HCT116 (cell line): ENCODE measurements around the gene RSRC1. TPM values are rescaled to one million over a fixed set of nuclear protein-coding genes. Genes with fewer than 3 reads are reported as not detected.

ENCODE experiments used
- ATAC-seq: fragments of 200-7000 bp; cut with Tn5 transposase; 2 replicates; pipeline ENCODE4 v1.9.1; 2020; ENCODE audit warnings: mild to moderate bottlenecking, moderate library complexity
- BruUV-seq: library from RNA; stranded (reverse); fragments of 400-500 nt; replicated peaks from 2 replicates; lab custom pipeline; 2021; lab: Mats Ljungman, UMichigan
- CTCF ChIA-PET: fragments of 300-600 bp; sonication (Branson Sonifier 250); formaldehyde crosslinking; loops from one replicate; lab custom pipeline; 2021; ENCODE audit warnings: antibody characterized with exemption; lab: Charles Lee
- POLR2A ChIA-PET: fragments of 300-600, 350-600 bp; sonication (Branson Sonifier 250); formaldehyde crosslinking; loops from one replicate; lab custom pipeline; 2021; ENCODE audit warnings: antibody characterized with exemption; lab: Charles Lee
- RAD21 ChIA-PET, 2 experiments: fragments of 300-600 bp; sonication (Branson Sonifier 250); formaldehyde crosslinking; loops; one replicate each; lab custom pipeline; 2023; ENCODE audit warnings: low total read pairs in 2 of 2; ENCODE audit not compliant: uncharacterized antibody in 2 of 2, unreplicated experiment in 2 of 2, low non-redundant PET in 1 of 2; lab: Charles Lee
- DNase-seq: peaks from one replicate; pipeline ENCODE4 v3.0.0-alpha.2; 2010; ENCODE audit warnings: low read depth, low spot score
- H2AFZ ChIP-seq: fragments of 200-600 bp; shearing (Covaris generic), sonication (generic); 2 replicates; pipeline ENCODE4 v1.6.1; 2017; ENCODE audit warnings: low read depth, mixed run types, mixed read lengths, antibody characterized with exemption, low read length; ENCODE audit not compliant: poor library complexity, severe bottlenecking
- H3K27ac ChIP-seq: 2 replicates; pipeline ENCODE4 v1.5.1; 2012; ENCODE audit warnings: low read depth, low read length
- H3K27me3 ChIP-seq: fragments of 200-600 bp; sonication (generic); 2 replicates; pipeline ENCODE4 v1.6.1; 2016; ENCODE audit warnings: mixed run types, low read length, mixed read lengths; ENCODE audit not compliant: insufficient read depth
- H3K36me3 ChIP-seq, 2 experiments: fragments of 200-500 bp in 1 of 2; fragments of 200-600 bp in 1 of 2; sonication (Bioruptor generic) in 1 of 2; sonication (generic) in 1 of 2; 2 replicates each; pipeline versions ENCODE4 v1.5.1 to v1.6.1; 2014 to 2016; ENCODE audit warnings: low read length in 2 of 2, inconsistent platforms in 1 of 2, mixed read lengths in 1 of 2, mixed run types in 1 of 2; ENCODE audit not compliant: insufficient read depth in 2 of 2, control insufficient read depth in 1 of 2
- H3K4me1 ChIP-seq, 2 experiments: fragments of 200-600 bp in 1 of 2; sonication (generic) in 1 of 2; 2 replicates each; pipeline versions ENCODE4 v1.5.1 to v1.6.1; 2012 to 2017; ENCODE audit warnings: low read length in 2 of 2, inconsistent platforms in 1 of 2, mild to moderate bottlenecking in 1 of 2, mixed read lengths in 1 of 2, mixed run types in 1 of 2, moderate library complexity in 1 of 2; ENCODE audit not compliant: insufficient read depth in 2 of 2, control insufficient read depth in 1 of 2
- H3K4me2 ChIP-seq: fragments of 200-600 bp; sonication (generic); 2 replicates; pipeline ENCODE4 v1.6.1; 2017; ENCODE audit warnings: mixed run types, low read length, mixed read lengths
- H3K4me3 ChIP-seq, 2 experiments: fragments of 200-600 bp in 1 of 2; sonication (generic) in 1 of 2; replicated peaks in 1 of 2; 2 replicates each; pipeline ENCODE4 v1.5.1; 2011 to 2016; ENCODE audit warnings: low read length in 2 of 2, control low read depth in 1 of 2, low read depth in 1 of 2, mild to moderate bottlenecking in 1 of 2, mixed read lengths in 1 of 2, mixed run types in 1 of 2
- H3K79me2 ChIP-seq: fragments of 200-600 bp; sonication (generic); 2 replicates; pipeline ENCODE4 v1.6.1; 2017; ENCODE audit warnings: mild to moderate bottlenecking, mixed run types, low read length, moderate library complexity, mixed read lengths; ENCODE audit not compliant: insufficient read depth
- H3K9ac ChIP-seq: fragments of 200-600 bp; sonication (generic); 2 replicates; pipeline ENCODE4 v1.6.1; 2016; ENCODE audit warnings: low read length, mixed read lengths
- H3K9me2 ChIP-seq: fragments of 200-600 bp; sonication (generic), shearing (Covaris generic); 2 replicates; pipeline ENCODE4 v1.6.1; 2017; ENCODE audit warnings: mixed run types, mild to moderate bottlenecking, moderate library complexity; ENCODE audit not compliant: insufficient read depth
- H3K9me3 ChIP-seq, 2 experiments: fragments of 200-500 bp in 1 of 2; fragments of 200-600 bp in 1 of 2; sonication (Bioruptor generic) in 1 of 2; sonication (generic) in 1 of 2; 2 replicates each; pipeline ENCODE4 v1.6.1; 2014 to 2017; ENCODE audit warnings: low read length in 2 of 2, mixed read lengths in 2 of 2, inconsistent platforms in 1 of 2, low read depth in 1 of 2, mild to moderate bottlenecking in 1 of 2, mixed run types in 1 of 2, moderate library complexity in 1 of 2; ENCODE audit not compliant: control insufficient read depth in 1 of 2, insufficient read depth in 1 of 2
- H4K20me1 ChIP-seq: fragments of 200-600 bp; sonication (generic), shearing (Covaris generic); 2 replicates; pipeline ENCODE4 v1.6.1; 2017; ENCODE audit warnings: mixed run types, mild to moderate bottlenecking, moderate library complexity; ENCODE audit not compliant: insufficient read depth
- CBX3 ChIP-seq: IDR thresholded peaks from 2 replicates; pipeline ENCODE4 v1.6.1; 2012; ENCODE audit warnings: low read depth
- CEBPB ChIP-seq: IDR thresholded peaks from 2 replicates; pipeline ENCODE4 v1.6.1; 2012; ENCODE audit warnings: low read depth
- ELF1 ChIP-seq: IDR thresholded peaks from 2 replicates; pipeline ENCODE4 v1.6.1; 2012; ENCODE audit warnings: low read depth, borderline replicate concordance
- EZH2phosphoT487 ChIP-seq: fragments of 200-600 bp; IDR thresholded peaks from 2 replicates; pipeline ENCODE4 v1.6.1; 2018; ENCODE audit warnings: antibody characterized with exemption, borderline replicate concordance
- FOSL1 ChIP-seq: IDR thresholded peaks from 2 replicates; pipeline ENCODE4 v1.6.1; 2012; ENCODE audit warnings: low read depth
- JUND ChIP-seq: IDR thresholded peaks from 2 replicates; pipeline ENCODE4 v1.6.1; 2012
- POLR2A ChIP-seq: IDR thresholded peaks from 2 replicates; pipeline ENCODE4 v1.7.0; 2011; ENCODE audit warnings: borderline replicate concordance; ENCODE audit not compliant: insufficient read depth, insufficient read length; ENCODE audit errors: extremely low read depth
- RAD21 ChIP-seq: IDR thresholded peaks from 2 replicates; pipeline ENCODE4 v1.6.1; 2012; ENCODE audit warnings: low read depth, mild to moderate bottlenecking
- SRF ChIP-seq: IDR thresholded peaks from 2 replicates; pipeline ENCODE4 v1.6.1; 2012; ENCODE audit warnings: low read depth
- TCF7L2 ChIP-seq: IDR thresholded peaks from 2 replicates; pipeline ENCODE4 v1.7.0; 2011; ENCODE audit warnings: borderline replicate concordance, inconsistent platforms; ENCODE audit not compliant: insufficient read depth, insufficient read length; ENCODE audit errors: extremely low read depth
- YY1 ChIP-seq: IDR thresholded peaks from 2 replicates; pipeline ENCODE4 v1.6.1; 2011; ENCODE audit warnings: low read length, low read depth, moderate library complexity, mild to moderate bottlenecking; ENCODE audit not compliant: insufficient replicate concordance; ENCODE audit errors: extremely low read depth
- ZNF274 ChIP-seq: fragments of 200-500 bp; sonication (Bioruptor generic); IDR thresholded peaks from 2 replicates; pipeline ENCODE4 v1.6.1; 2014; ENCODE audit warnings: mild to moderate bottlenecking, low read depth, low read length, inconsistent platforms
- intact Hi-C: fragments of 100-400 bp; cut with micrococcal nuclease; formaldehyde crosslinking; loops from 2 replicates; pipeline ENCODE4 v1.10.0; 2022
- total RNA-seq: library from RNA; stranded (reverse); gene quantifications from one replicate; pipeline ENCODE4 v1.2.1, GENCODE V29; 2021; ENCODE audit not compliant: unreplicated experiment
- TF ChIP-seq, protein P1 (sequence below): IDR thresholded peaks from 2 replicates; pipeline ENCODE4 v1.6.1; 2012
- TF ChIP-seq, protein P2 (sequence below): IDR thresholded peaks from 2 replicates; pipeline ENCODE4 v1.6.1; 2012
- TF ChIP-seq, protein P3 (sequence below), 3 experiments: fragments of 200-600 bp in 1 of 3; sonication (generic) in 1 of 3; IDR thresholded peaks in 2 of 3; conservative IDR thresholded peaks in 1 of 3; 2 replicates each; pipeline ENCODE4 v1.5.1; 2012 to 2017; ENCODE audit warnings: low read depth in 2 of 3, low read length in 2 of 3, antibody characterized with exemption in 1 of 3, borderline replicate concordance in 1 of 3, control low read depth in 1 of 3, mild to moderate bottlenecking in 1 of 3, mixed read lengths in 1 of 3, mixed run types in 1 of 3, moderate library complexity in 1 of 3; ENCODE audit not compliant: insufficient read depth in 1 of 3

RSRC1 gene
- total RNA-seq, 1 experiment from 2014 or later, result 37.1 TPM

DNA sequence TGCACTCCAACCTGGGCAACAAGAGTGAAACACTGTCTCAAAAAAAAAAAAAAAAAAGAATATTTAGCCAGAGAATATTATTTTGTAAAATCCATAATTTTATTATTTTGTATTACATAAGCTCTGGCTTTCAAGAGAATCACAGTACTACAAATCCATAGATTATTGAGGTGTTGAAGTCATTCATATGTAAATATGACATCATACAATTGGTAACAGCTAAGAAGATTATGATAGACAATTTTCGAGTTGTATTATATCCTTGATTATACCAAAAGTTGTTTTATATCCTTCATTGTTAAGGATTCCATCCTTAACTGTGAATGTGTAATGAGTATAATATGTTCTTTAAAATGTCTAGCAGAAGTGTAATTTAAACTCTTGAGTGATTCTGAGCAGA, 464.8 kb downstream of the RSRC1 start:
- Histone ChIP-seq H3K9me2 (no peaks in the 10 kb centered on the region), H3K4me2 (no peak overlapping the region), H3K79me2 (peaks cover 5% of the 10 kb centered on the region), H3K27me3 (no peaks in the 10 kb centered on the region), H3K4me3 (no peak overlapping the region), H4K20me1 (no peaks in the 10 kb centered on the region), H3K9me3 (no peaks in the 10 kb centered on the region), H3K27ac (no peak overlapping the region), H3K4me1 (peaks cover 0 to 24% of the 10 kb centered on the region in 2 experiments; a peak in 2 of 4 replicates), H3K36me3 (no peaks in the 10 kb centered on the region), H3K9ac (no peak overlapping the region), H2AFZ (no peak overlapping the region)
- ChIA-PET CTCF (no interaction called here), POLR2A (no interaction called here), RAD21 (no interaction called here)
- TF ChIP-seq, protein P1, sequence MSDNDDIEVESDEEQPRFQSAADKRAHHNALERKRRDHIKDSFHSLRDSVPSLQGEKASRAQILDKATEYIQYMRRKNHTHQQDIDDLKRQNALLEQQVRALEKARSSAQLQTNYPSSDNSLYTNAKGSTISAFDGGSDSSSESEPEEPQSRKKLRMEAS, result no peak
- TF ChIP-seq, protein P2, sequence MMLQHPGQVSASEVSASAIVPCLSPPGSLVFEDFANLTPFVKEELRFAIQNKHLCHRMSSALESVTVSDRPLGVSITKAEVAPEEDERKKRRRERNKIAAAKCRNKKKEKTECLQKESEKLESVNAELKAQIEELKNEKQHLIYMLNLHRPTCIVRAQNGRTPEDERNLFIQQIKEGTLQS, result no peak
- no peak for TF ChIP-seq RAD21
- TF ChIP-seq CEBPB, result no peak
- no peak for TF ChIP-seq JUND
- TF ChIP-seq, protein P3, sequence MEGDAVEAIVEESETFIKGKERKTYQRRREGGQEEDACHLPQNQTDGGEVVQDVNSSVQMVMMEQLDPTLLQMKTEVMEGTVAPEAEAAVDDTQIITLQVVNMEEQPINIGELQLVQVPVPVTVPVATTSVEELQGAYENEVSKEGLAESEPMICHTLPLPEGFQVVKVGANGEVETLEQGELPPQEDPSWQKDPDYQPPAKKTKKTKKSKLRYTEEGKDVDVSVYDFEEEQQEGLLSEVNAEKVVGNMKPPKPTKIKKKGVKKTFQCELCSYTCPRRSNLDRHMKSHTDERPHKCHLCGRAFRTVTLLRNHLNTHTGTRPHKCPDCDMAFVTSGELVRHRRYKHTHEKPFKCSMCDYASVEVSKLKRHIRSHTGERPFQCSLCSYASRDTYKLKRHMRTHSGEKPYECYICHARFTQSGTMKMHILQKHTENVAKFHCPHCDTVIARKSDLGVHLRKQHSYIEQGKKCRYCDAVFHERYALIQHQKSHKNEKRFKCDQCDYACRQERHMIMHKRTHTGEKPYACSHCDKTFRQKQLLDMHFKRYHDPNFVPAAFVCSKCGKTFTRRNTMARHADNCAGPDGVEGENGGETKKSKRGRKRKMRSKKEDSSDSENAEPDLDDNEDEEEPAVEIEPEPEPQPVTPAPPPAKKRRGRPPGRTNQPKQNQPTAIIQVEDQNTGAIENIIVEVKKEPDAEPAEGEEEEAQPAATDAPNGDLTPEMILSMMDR (IDR thresholded peaks at IDR 0.05 in 2 of 3, conservative IDR thresholded peaks at IDR 0.05 in 1 of 3; ENCODE audit: borderline replicate concordance in 1 of 3, insufficient read depth in 1 of 3, low read depth in 2 of 3, low read length in 2 of 3), result no peak
- no peak for TF ChIP-seq FOSL1
- no peak for TF ChIP-seq CBX3
- TF ChIP-seq TCF7L2, result no peak
- no peak for TF ChIP-seq YY1
- no peak for TF ChIP-seq ZNF274
- TF ChIP-seq ELF1, result no peak
- no peak for TF ChIP-seq EZH2phosphoT487
- no peak for TF ChIP-seq POLR2A
- TF ChIP-seq SRF, result no peak
- intact Hi-C loops, result no loop called here
- DNase-seq (no peak), ATAC-seq (no peak)
- BruUV-seq, result no TSS peak
